HG03103 (cell line): Measurements from ENCODE around the gene CDC42SE2.
"Not testable (repeated sequence)": the region's sequence is repeated elsewhere in the genome, so short reads cannot be mapped to it uniquely, and the experiment has no call there.

Source experiments
- ATAC-seq: cut with Tn5 transposase; IDR thresholded peaks from one replicate; pipeline ENCODE4 v1.9.1; 2021; ENCODE audit warnings: low read depth; ENCODE audit not compliant: unreplicated experiment

CDC42SE2 gene

GRCh38 chr5:131357739-131358561, 94.1 kb downstream of the CDC42SE2 start:
- peak; percentile 44 for ATAC-seq

GRCh38 chr5:131361677-131362315, 97.9 kb downstream of the CDC42SE2 start:
- no peak for ATAC-seq

- no peak for ATAC-seq
Measured at GRCh38 chr5:131363811-131364506, 100.1 kb downstream of the CDC42SE2 start.

- no peak for ATAC-seq
Measured at GRCh38 chr5:131364507-131365050, 100.7 kb downstream of the CDC42SE2 start.

GRCh38 chr5:131366428-131366827, 102.6 kb downstream of the CDC42SE2 start:
- no peak for ATAC-seq

- ATAC-seq = no peak
Measured at GRCh38 chr5:131367219-131367860, 103.5 kb downstream of the CDC42SE2 start.

- ATAC-seq = no peak
Measured at GRCh38 chr5:131368866-131369265, 105.0 kb downstream of the CDC42SE2 start.

GRCh38 chr5:131369558-131369957, 105.7 kb downstream of the CDC42SE2 start:
- no peak for ATAC-seq

- no peak for ATAC-seq
Measured at GRCh38 chr5:131371835-131372234, 108.0 kb downstream of the CDC42SE2 start.

- ATAC-seq = no peak
Measured at GRCh38 chr5:131373265-131373664, 109.4 kb downstream of the CDC42SE2 start.

GRCh38 chr5:131375351-131375750, 111.5 kb downstream of the CDC42SE2 start:
- ATAC-seq = no peak

GRCh38 chr5:131377346-131377745, 113.5 kb downstream of the CDC42SE2 start:
- no peak for ATAC-seq

GRCh38 chr5:131377785-131378325, 114.0 kb downstream of the CDC42SE2 start:
- ATAC-seq = no peak

- no peak for ATAC-seq
Measured at GRCh38 chr5:131378721-131379541, 115.1 kb downstream of the CDC42SE2 start.

GRCh38 chr5:131379723-131380122, 115.9 kb downstream of the CDC42SE2 start:
- peak; percentile 29 for ATAC-seq

- ATAC-seq = not testable (repeated sequence)
Measured at GRCh38 chr5:131380238-131380637, 116.4 kb downstream of the CDC42SE2 start.

GRCh38 chr5:131381021-131381420, 117.2 kb downstream of the CDC42SE2 start:
- ATAC-seq = no peak

GRCh38 chr5:131381777-131382176, 117.9 kb downstream of the CDC42SE2 start:
- peak; percentile 43 for ATAC-seq
